Esophagus muscularis mucosa (tissue), 4 donors: ENCODE results near the gene IGSF21.

ENCODE experiments used
- EP300 ChIP-seq: sonication (generic); formaldehyde crosslinking; IDR thresholded peaks from one replicate; pipeline ENCODE4 v1.6.1; 2017; ENCODE audit warnings: antibody characterized with exemption
- POLR2A ChIP-seq: fragments of 450-650 bp; IDR thresholded peaks from one replicate; pipeline ENCODE4 v1.6.1; 2017; ENCODE audit warnings: antibody characterized with exemption, moderate library complexity, mild to moderate bottlenecking, low read depth
- TF ChIP-seq, protein P1 (sequence below), 3 experiments: fragments of 200-600 bp in 2 of 3; fragments of 450-650 bp in 1 of 3; sonication (generic) in 2 of 3; IDR thresholded peaks; one replicate each; pipeline ENCODE4 v1.5.1; 2017 to 2019; ENCODE audit warnings: antibody characterized with exemption in 3 of 3, mild to moderate bottlenecking in 2 of 3, moderate library complexity in 1 of 3

DNA sequence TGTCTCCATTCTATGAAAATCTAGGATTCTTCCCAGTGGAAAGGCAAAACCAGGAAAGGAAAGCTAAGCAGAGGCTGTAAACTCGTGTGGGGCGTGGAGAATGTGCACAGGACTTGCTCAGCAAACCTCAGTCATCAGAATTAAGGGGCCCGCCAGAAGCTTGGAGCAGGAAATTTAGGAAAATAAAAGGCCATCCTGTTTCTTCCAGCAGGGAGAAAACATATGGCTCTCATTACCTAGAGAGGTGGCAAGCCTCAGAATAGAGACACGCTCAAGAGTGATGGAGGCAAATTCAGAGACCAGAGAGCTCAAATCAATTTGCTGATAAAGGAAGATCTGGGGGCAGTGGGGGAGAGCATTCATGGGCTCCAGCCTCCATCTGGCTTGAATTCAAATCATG lies 221.2 kb downstream of the IGSF21 start:
- TF ChIP-seq POLR2A, result no peak
- TF ChIP-seq, protein P1, sequence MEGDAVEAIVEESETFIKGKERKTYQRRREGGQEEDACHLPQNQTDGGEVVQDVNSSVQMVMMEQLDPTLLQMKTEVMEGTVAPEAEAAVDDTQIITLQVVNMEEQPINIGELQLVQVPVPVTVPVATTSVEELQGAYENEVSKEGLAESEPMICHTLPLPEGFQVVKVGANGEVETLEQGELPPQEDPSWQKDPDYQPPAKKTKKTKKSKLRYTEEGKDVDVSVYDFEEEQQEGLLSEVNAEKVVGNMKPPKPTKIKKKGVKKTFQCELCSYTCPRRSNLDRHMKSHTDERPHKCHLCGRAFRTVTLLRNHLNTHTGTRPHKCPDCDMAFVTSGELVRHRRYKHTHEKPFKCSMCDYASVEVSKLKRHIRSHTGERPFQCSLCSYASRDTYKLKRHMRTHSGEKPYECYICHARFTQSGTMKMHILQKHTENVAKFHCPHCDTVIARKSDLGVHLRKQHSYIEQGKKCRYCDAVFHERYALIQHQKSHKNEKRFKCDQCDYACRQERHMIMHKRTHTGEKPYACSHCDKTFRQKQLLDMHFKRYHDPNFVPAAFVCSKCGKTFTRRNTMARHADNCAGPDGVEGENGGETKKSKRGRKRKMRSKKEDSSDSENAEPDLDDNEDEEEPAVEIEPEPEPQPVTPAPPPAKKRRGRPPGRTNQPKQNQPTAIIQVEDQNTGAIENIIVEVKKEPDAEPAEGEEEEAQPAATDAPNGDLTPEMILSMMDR (IDR thresholded peaks at IDR 0.05), result no peak
- TF ChIP-seq EP300, result no peak
